Epithelial cell of esophagus (primary cell): Measurements from ENCODE around the gene MYLK.

Experiments
- DNase-seq: peaks from one replicate; pipeline ENCODE4 v3.0.0; 2010; ENCODE audit warnings: low read depth
- H3K4me3 ChIP-seq: 2 replicates; pipeline ENCODE4 v1.5.1; 2011; ENCODE audit warnings: mild to moderate bottlenecking, low read length, control low read depth
- CTCF ChIP-seq: IDR thresholded peaks from 2 replicates; pipeline ENCODE4 v1.5.1; 2011; ENCODE audit warnings: low read depth, mild to moderate bottlenecking, low read length, control low read depth, inconsistent platforms; ENCODE audit not compliant: insufficient read depth; ENCODE audit errors: missing control alignments

Gene MYLK

GRCh38 chr3:123755501-123755900, 128.6 kb downstream of the MYLK start:
- TF ChIP-seq CTCF = no peak
- no peak for DNase-seq
- H3K4me3 ChIP-seq = no peak overlapping the region

- no peak for DNase-seq
- no peak for TF ChIP-seq CTCF
Observed at GRCh38 chr3:123755085-123755484, 129.0 kb downstream of the MYLK start.

GRCh38 chr3:123753286-123753685, 130.8 kb downstream of the MYLK start:
- H3K4me3 ChIP-seq = no peak overlapping the region
- no peak for TF ChIP-seq CTCF
- no peak for DNase-seq

More at GRCh38 chr3:123755085-123755484, 129.0 kb downstream of the MYLK start:
- H3K4me3 ChIP-seq = no peak overlapping the region

- no peak for TF ChIP-seq CTCF
- no peak overlapping the region for H3K4me3 ChIP-seq
- no peak for DNase-seq
Observed at GRCh38 chr3:123752228-123752627, 131.9 kb downstream of the MYLK start.

GRCh38 chr3:123751433-123751832, 132.7 kb downstream of the MYLK start:
- DNase-seq = no peak
- H3K4me3 ChIP-seq = no peak overlapping the region
- no peak for TF ChIP-seq CTCF

GRCh38 chr3:123750659-123751420, 133.3 kb downstream of the MYLK start:
- no peak overlapping the region for H3K4me3 ChIP-seq
- no peak for DNase-seq
- no peak for TF ChIP-seq CTCF

- no peak for TF ChIP-seq CTCF
- H3K4me3 ChIP-seq = no peak overlapping the region
- DNase-seq = no peak
Observed at GRCh38 chr3:123750209-123750608, 133.9 kb downstream of the MYLK start.
